Central memory CD8-positive, alpha-beta T cell (primary cell): Measurements from ENCODE around the gene ZCCHC8.
"Not testable (repeated sequence)": the region's sequence is repeated elsewhere in the genome, so short reads cannot be mapped to it uniquely, and the experiment has no call there.

Experiments used
- ATAC-seq: fragments of 150-1000 bp; cut with Tn5 transposase; replicated peaks from 2 replicates; pipeline ENCODE4 v1.10.0; 2022; ENCODE audit warnings: mild to moderate bottlenecking, moderate FRiP score, moderate number of reproducible peaks; ENCODE audit not compliant: poor library complexity, severe bottlenecking; ENCODE audit errors: extremely low read depth
- DNase-seq, 2 donors: peaks; one replicate each; pipeline ENCODE4 v3.0.0; 2021; ENCODE audit warnings: low spot score in 2 of 2
- H3K27ac Mint-ChIP-seq: one replicate; pipeline ENCODE4 v1.8.0; 2022; ENCODE audit warnings: low read depth, mild to moderate bottlenecking, moderate library complexity, mixed read lengths
- H3K27me3 Mint-ChIP-seq: one replicate; pipeline ENCODE4 v1.8.0; 2022; ENCODE audit warnings: mixed read lengths
- H3K36me3 Mint-ChIP-seq: one replicate; pipeline ENCODE4 v1.8.0; 2022; ENCODE audit warnings: mild to moderate bottlenecking, moderate library complexity, mixed read lengths; ENCODE audit not compliant: insufficient read depth
- H3K4me1 Mint-ChIP-seq: one replicate; pipeline ENCODE4 v1.8.0; 2022; ENCODE audit warnings: mixed read lengths
- H3K4me3 Mint-ChIP-seq: one replicate; pipeline ENCODE4 v1.8.0; 2022; ENCODE audit warnings: mild to moderate bottlenecking, moderate library complexity, mixed read lengths
- H3K9me3 Mint-ChIP-seq: one replicate; pipeline ENCODE4 v1.8.0; 2022; ENCODE audit warnings: mixed read lengths

ZCCHC8 gene

DNA sequence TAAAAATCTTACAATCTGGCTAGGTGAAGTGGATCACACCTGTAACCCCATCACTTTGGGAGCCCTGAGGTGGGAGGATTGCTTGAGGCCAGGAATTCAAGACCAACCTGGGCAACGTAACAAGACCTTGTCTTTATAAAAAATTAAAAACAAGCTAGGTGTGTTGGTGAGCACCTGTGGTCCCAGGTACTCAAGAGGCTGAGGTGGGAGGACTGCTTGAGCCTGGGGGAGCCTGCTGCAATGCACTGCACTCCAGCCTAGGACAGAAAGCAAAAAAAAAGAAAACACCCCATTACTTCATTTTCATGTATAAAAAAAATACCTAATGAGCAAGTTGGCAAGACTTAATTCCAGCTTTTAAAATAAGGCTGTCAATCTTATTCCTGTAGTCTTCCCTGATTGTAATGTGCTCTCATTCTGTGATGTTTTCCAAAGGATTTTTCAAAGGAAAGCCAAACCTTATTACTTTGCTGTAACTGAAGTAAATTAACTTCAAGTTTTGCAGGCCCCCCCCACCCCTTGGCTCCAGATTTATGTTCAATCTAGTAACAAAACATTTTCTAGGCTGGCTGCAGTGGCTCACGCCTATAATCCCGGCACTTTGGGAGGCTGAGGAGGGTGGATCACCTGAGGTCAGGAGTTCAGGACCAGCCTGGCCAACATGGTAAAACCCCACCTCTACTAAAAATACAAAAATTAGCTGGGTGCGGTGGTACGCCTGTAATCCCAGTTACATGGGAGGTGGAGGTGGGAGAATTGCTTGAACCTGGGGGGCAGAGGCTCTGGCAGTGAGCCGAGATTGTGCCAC, 3.3 kb upstream of the ZCCHC8 start:
- Mint-ChIP-seq H3K27ac (no peak overlapping the region), H3K4me3 (no peak overlapping the region), H3K27me3 (no peaks in the 10 kb centered on the region), H3K4me1 (peaks cover 21% of the 10 kb centered on the region), H3K36me3 (peaks cover 61% of the 10 kb centered on the region), H3K9me3 (no peaks in the 10 kb centered on the region)
- DNase-seq, result no peak
- no peak for ATAC-seq

DNA sequence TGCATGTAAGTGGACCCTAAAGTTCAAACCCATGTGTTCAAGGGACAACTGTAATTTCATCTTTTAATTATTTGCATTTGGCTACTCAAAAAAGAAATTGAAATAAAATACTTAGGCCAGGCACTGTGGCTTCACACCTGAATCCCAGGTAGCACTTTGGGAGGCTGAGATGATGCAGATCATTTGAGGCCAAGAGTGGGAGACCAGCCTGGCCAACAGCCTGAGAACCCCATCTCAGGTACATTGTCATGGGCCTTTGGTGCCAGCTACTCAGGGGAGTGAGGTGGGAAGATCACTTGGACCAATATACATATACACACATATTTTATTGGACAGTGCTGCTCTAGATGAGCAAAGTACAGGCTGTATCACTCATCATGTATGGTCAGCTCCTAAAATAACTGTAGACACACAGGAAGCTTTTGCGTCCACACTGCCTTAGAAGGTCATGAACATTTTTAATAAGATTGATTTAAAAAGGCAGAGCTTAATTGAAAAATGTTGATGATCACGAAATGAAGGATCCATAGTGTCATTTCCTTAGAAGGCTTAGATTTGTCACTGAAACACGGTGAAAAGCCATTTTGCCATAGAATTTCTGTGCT, 2.5 kb upstream of the ZCCHC8 start:
- Mint-ChIP-seq H3K4me1 (peaks cover 26% of the 10 kb centered on the region), H3K27ac (no peak overlapping the region), H3K36me3 (peaks cover 54% of the 10 kb centered on the region), H3K4me3 (no peak overlapping the region), H3K9me3 (no peaks in the 10 kb centered on the region), H3K27me3 (no peaks in the 10 kb centered on the region)
- no peak for ATAC-seq
- no peak for DNase-seq

DNA sequence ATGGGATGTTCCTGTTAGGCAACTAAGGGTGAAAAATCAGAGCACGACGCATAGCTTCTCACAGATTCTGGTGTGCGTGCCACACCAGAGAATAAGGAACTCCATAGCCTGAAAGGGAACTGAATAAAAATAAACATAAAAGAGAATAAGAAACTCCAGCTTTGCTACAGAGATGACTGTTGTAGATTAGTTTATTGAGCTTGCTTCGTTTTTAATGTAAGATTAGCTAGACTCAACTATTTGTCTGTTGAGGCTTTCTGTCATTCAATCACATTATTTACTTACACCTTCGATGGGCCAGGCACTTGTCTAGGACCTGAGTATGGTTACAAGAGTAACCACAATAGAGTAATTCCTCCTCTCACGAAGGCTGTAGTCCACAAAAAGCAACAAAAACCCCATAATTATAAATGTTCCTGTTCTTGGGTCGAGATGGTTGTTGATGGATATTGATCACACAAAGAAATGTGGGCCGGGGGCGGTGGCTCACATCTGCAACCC, 807 bp upstream of the ZCCHC8 start:
- H3K27ac Mint-ChIP-seq, result peak overlapping the region; percentile 94
- H3K4me1 Mint-ChIP-seq, result peaks cover 28% of the 10 kb centered on the region
- H3K36me3 Mint-ChIP-seq, result peaks cover 40% of the 10 kb centered on the region
- H3K9me3 Mint-ChIP-seq, result no peaks in the 10 kb centered on the region
- no peaks in the 10 kb centered on the region for H3K27me3 Mint-ChIP-seq
- no peak for DNase-seq
- H3K4me3 Mint-ChIP-seq, result peak overlapping the region; percentile 95
- ATAC-seq, result no peak

DNA sequence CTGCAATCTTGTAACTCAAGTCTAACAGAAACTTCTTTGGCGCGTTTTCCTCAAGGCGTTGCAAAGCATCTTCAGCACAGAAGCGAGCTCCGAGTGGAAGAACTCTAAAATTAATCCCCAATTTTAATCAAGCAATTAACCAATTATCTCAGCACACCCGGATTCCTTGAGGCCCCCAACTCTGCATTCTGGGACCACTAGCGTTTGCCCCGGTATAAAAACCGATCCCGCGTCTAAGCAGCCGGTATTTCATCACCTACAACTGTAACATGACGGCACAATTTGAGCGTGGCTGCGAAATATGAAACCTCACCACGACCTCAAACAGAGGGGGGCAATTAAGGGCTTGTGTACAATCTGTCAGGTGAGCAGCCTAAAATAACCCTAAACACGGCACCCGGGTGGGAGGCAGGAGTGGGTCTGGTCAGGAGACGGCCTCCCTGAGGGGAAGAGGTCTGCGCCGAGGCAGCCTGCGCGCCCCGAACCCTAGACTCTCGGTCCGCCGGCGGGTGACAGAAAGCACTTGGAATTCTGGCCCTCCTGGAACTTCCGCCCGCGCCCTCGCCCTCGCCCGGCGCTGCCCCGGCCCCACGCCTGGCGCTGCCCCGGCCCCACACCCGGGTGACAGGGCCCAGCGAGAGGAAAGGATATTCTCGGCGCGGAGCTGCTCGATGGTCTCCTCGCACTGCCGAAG, 594 bp downstream of the ZCCHC8 start:
- peaks cover 35% of the 10 kb centered on the region for H3K4me1 Mint-ChIP-seq
- ATAC-seq, result peak; percentile 58
- no peaks in the 10 kb centered on the region for H3K27me3 Mint-ChIP-seq
- peak; percentile 33 to 40 for DNase-seq
- peak overlapping the region; percentile 94 for H3K27ac Mint-ChIP-seq
- no peaks in the 10 kb centered on the region for H3K9me3 Mint-ChIP-seq
- H3K36me3 Mint-ChIP-seq, result peaks cover 33% of the 10 kb centered on the region
- H3K4me3 Mint-ChIP-seq, result peak overlapping the region; percentile 95

DNA sequence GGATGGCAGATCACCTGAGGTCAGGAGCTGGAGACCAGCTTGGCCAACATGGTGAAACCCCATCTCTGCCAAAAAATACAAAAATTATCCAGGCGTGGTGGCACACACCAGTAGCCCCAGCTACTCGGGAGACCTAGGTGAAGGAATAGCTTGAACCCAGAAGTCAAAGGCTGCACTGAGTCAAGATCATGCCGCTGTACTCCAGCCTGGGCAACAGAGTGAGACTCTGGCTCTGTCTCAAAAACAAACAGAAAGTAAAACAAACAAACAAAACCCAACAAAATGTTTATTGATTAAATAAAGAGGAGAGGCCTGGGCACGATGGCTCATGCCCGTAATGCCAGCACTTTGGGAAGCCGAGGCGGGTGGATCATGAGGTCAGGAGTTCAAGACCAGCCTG, 5.5 kb downstream of the ZCCHC8 start:
- Mint-ChIP-seq H3K4me1 (peaks cover 32% of the 10 kb centered on the region), H3K27me3 (no peaks in the 10 kb centered on the region), H3K27ac (no peak overlapping the region), H3K9me3 (no peaks in the 10 kb centered on the region), H3K4me3 (no peak overlapping the region), H3K36me3 (peaks cover 40% of the 10 kb centered on the region)
- DNase-seq (no peak), ATAC-seq (no peak)

DNA sequence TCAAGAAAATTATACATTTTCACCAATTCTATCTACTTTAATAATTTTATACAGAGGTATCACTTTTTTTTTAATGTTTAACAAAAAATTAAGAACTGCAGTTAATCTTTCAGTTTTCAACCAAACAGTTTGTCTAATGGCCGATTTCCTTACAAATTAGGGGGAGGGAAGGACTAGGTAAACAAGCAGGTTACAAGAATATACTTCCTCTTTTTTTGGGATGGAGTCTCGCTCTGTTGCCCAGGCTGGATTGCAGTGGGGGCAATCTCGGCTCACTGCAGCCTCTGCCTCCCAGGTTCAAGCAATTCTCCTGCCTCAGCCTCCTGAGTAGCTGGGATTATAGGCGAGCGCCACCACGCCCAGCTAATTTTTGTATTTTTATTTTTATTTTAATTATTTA, 7.5 kb downstream of the ZCCHC8 start:
- H3K9me3 Mint-ChIP-seq, H3K4me3 Mint-ChIP-seq, H3K27ac Mint-ChIP-seq, H3K27me3 Mint-ChIP-seq, DNase-seq, ATAC-seq: not testable (repeated sequence)
- H3K36me3 Mint-ChIP-seq, result peaks cover 51% of the 10 kb centered on the region
- peaks cover 23% of the 10 kb centered on the region for H3K4me1 Mint-ChIP-seq

DNA sequence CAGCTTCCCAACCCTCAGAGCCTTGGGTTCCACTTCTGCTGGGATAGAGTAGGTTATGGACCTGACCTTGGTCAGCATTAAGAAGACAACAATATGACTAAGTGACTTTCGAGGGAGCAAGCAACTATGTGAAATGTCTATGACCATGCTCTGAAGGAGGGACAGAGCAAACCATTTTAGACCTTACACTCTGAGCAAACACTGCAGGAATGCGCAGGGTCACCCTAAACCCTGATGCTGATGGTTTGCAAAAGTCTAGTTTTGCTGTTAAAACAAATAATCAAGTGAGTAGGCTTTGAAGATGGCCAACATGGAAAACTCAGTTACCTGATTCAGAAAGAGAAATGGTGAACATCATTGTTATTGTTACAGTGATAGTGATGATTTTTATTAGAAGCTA, 8.7 kb downstream of the ZCCHC8 start:
- Mint-ChIP-seq H3K4me1 (peaks cover 23% of the 10 kb centered on the region), H3K27me3 (no peaks in the 10 kb centered on the region), H3K36me3 (peaks cover 59% of the 10 kb centered on the region), H3K9me3 (no peaks in the 10 kb centered on the region), H3K4me3 (no peak overlapping the region), H3K27ac (no peak overlapping the region)
- no peak for ATAC-seq
- DNase-seq, result no peak

DNA sequence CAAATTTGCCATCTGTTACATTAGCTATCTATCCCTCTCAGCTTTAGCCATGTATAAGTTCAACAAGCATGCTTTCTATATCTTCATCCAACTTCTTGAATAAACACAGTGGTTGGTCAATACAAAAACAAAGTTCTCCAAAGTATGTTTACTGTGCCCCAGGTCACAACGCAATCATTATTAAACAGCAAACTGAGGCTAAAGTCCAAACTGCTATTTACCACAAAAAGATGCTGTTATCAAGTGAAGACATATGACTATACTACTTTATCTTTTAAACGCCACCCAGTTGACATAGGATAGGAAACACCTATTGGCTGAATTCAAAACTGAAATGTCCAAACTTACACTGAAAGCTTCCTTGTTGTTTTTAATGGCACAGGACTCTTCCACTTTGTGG, 11.7 kb downstream of the ZCCHC8 start:
- H3K9me3 Mint-ChIP-seq, result no peaks in the 10 kb centered on the region
- no peak for ATAC-seq
- peak overlapping the region; percentile 29 for H3K27ac Mint-ChIP-seq
- DNase-seq, result no peak
- peaks cover 15% of the 10 kb centered on the region for H3K4me1 Mint-ChIP-seq
- peaks cover 72% of the 10 kb centered on the region for H3K36me3 Mint-ChIP-seq
- H3K27me3 Mint-ChIP-seq, result no peaks in the 10 kb centered on the region
- no peak overlapping the region for H3K4me3 Mint-ChIP-seq

DNA sequence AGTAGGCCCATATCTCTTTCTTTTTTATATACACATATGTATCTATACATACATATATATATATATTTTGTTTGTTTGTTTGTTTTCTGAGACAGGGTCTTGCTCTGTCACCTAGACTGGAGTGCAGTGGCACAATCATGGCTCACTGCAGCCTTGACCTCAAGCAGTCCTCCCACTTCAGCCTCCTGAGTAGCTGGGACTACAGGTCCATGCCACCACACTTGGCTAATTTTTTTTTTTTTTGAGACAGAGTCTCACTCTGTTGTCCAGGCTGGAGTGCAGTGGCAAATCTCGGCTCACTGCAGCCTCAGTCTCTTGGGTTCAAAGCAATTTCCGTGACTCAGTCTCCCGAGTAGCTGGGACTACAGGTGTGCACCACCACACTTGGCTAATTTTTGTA, 12.9 kb downstream of the ZCCHC8 start:
- not testable (repeated sequence) for H3K27ac Mint-ChIP-seq

DNA sequence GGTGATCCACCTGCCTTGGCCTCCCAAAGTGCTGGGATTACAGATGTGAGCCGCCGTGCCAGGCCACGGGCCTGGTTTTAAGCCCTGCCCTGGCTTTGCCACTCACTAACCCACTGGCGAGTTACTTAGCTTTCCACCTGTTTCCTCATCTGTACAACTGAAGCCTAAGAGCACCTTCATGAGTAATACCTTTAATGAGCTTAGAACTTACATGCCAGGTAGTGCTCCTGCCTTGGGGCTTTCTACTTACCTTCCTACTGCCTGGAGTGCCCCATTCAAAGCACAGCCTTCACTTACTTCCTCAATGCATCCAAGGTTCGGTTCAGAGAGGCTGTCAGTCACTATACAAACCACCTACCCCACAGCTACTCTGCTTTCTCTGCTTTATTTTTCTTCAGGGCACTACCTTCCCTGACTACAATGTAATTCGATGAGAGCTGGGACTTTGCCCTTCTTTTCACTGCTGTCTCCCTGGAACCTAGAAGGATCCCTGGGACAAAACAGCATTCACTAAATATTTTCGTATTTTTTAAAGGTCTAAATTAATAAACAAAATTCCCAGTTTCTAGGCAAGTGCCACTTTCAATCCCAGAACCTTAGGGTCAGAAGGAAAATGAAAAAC, 13.8 kb downstream of the ZCCHC8 start:
- DNase-seq, result no peak
- Mint-ChIP-seq H3K27me3 (no peaks in the 10 kb centered on the region), H3K4me3 (no peak overlapping the region), H3K9me3 (no peaks in the 10 kb centered on the region), H3K4me1 (peaks cover 15% of the 10 kb centered on the region), H3K36me3 (peaks cover 77% of the 10 kb centered on the region), H3K27ac (no peak overlapping the region)
- ATAC-seq, result no peak

More for the DNA sequence above, 12.9 kb downstream of the ZCCHC8 start:
- H3K9me3 Mint-ChIP-seq, H3K27me3 Mint-ChIP-seq, H3K4me3 Mint-ChIP-seq, DNase-seq, ATAC-seq: not testable (repeated sequence)
- Mint-ChIP-seq H3K36me3 (peaks cover 78% of the 10 kb centered on the region), H3K4me1 (peaks cover 15% of the 10 kb centered on the region)

DNA sequence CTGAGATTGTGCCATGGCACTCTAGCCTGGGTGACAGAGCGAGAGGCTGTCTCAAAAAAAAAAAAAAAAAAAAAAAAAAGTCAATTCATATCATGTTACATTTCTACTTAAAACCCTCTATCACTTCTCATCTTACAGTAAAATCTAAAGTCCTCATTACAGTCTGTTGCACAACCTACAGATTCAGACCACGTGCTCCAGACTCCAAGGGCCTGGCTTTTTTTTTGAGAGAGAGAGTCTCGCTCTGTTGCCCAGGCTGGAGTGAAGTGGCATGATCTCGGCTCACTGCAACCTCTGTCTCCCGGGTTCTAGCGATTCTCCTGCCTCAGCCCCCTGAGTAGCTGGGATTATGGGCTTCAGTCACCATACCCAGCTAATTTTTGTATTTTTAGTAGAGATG, 14.4 kb downstream of the ZCCHC8 start:
- H3K27me3 Mint-ChIP-seq, H3K4me3 Mint-ChIP-seq, DNase-seq, H3K27ac Mint-ChIP-seq, H3K9me3 Mint-ChIP-seq, ATAC-seq: not testable (repeated sequence)
- Mint-ChIP-seq H3K36me3 (peaks cover 77% of the 10 kb centered on the region), H3K4me1 (peaks cover 15% of the 10 kb centered on the region)

DNA sequence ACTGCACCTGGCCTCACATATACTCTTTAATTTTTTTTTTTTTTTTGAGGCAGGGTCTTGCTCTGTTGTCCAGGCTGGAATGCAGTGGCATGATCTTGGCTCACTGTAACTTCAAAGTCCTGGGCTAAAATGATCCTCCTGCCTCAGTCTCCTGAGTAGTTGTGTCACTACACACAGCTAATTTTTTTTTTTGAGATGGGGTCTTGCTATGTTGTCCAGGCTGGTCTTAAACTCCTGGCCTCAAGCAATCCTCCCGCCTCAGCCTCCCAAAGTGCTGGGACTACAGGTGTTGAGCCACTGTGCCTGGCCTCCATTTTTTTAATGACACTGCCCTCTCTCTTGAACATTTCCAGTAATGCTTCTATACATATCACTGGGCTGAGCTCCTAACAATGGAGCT, 16.3 kb downstream of the ZCCHC8 start:
- Mint-ChIP-seq H3K36me3 (peaks cover 77% of the 10 kb centered on the region), H3K27ac (peak overlapping the region; percentile 48)
- not testable (repeated sequence) for H3K9me3 Mint-ChIP-seq, DNase-seq, H3K27me3 Mint-ChIP-seq, ATAC-seq, H3K4me3 Mint-ChIP-seq, H3K4me1 Mint-ChIP-seq
